Muscle of leg (tissue), 11 donors: ENCODE results near the gene FGGY. TPM values are rescaled to one million over a fixed set of nuclear protein-coding genes. Genes with fewer than 3 reads are reported as not detected.
A peak's percentile ranks its signal among the peaks of the same experiment; 100 is the strongest.

Experiments used
- DNase-seq: peaks from one replicate; pipeline ENCODE4 v3.0.0; 2013
- H3K27ac ChIP-seq: one replicate; pipeline ENCODE4 v1.5.1; 2013; ENCODE audit warnings: mild to moderate bottlenecking, low read length, control low read depth
- H3K27me3 ChIP-seq: one replicate; pipeline ENCODE4 v1.6.1; 2013; ENCODE audit warnings: low read length; ENCODE audit not compliant: control insufficient read depth, insufficient read depth
- H3K36me3 ChIP-seq: one replicate; pipeline ENCODE4 v1.6.1; 2013; ENCODE audit warnings: low read length; ENCODE audit not compliant: control insufficient read depth, insufficient read depth
- H3K4me1 ChIP-seq: one replicate; pipeline ENCODE4 v1.6.1; 2013; ENCODE audit warnings: low read length; ENCODE audit not compliant: control insufficient read depth, insufficient read depth
- H3K4me3 ChIP-seq: one replicate; pipeline ENCODE4 v1.5.1; 2013; ENCODE audit warnings: low read length, control low read depth
- H3K9me3 ChIP-seq: replicated peaks from 2 replicates; pipeline ENCODE4 v1.6.1; 2013; ENCODE audit warnings: low read depth, low read length; ENCODE audit not compliant: control insufficient read depth
- WGBS: methylation state at CpG from one replicate; pipeline ENCODE4 v1.1.5; 2013; ENCODE audit warnings: missing lambda C conversion rate; ENCODE audit not compliant: insufficient coverage; 5-methylcytosine and 5-hydroxymethylcytosine counted together
- polyA plus RNA-seq, 8 donors: library from polyadenylated mRNA; unstranded; fragments of 120-200 nt; gene quantifications; one replicate each; pipeline versions ENCODE4 v1.2.1 to v1.2.3, GENCODE V29; 2013; ENCODE audit warnings: inconsistent platforms in 1 of 8, low replicate concordance in 1 of 8; ENCODE audit not compliant: insufficient read length in 8 of 8, insufficient read depth in 1 of 8
- total RNA-seq: library from RNA; stranded (reverse); fragments of 120-200 nt; gene quantifications from one replicate; pipeline ENCODE4 v1.2.4, GENCODE V29; 2013

The FGGY gene
- total and polyA plus RNA-seq, 9 donors = 8.0 to 23.7 (median 12.7) TPM

- no peaks in the 10 kb centered on the region for H3K27me3 ChIP-seq
- no peaks in the 10 kb centered on the region for H3K36me3 ChIP-seq
- DNase-seq = no peak
- no peak overlapping the region for H3K27ac ChIP-seq
- WGBS = no CpG with 5 or more reads among the region's 3 CpGs
- H3K9me3 ChIP-seq = no peaks in the 10 kb centered on the region
- no peak overlapping the region for H3K4me3 ChIP-seq
- peaks cover 41% of the 10 kb centered on the region for H3K4me1 ChIP-seq
Observed at GRCh38 chr1:59431566-59432294, 134.8 kb downstream of the FGGY start.

- H3K36me3 ChIP-seq = no peaks in the 10 kb centered on the region
- H3K4me3 ChIP-seq = no peak overlapping the region
- H3K9me3 ChIP-seq = no peaks in the 10 kb centered on the region
- H3K27me3 ChIP-seq = no peaks in the 10 kb centered on the region
- peak overlapping the region; percentile 14 for H3K27ac ChIP-seq
- 88% methylated on average over 1 of the region's 6 CpGs for WGBS
- DNase-seq = no peak
- H3K4me1 ChIP-seq = peaks cover 36% of the 10 kb centered on the region
Observed at GRCh38 chr1:59432531-59433439, 135.9 kb downstream of the FGGY start.

- Histone ChIP-seq H3K4me3 (no peak overlapping the region), H3K27ac (peak overlapping the region; percentile 75), H3K4me1 (peaks cover 35% of the 10 kb centered on the region), H3K36me3 (no peaks in the 10 kb centered on the region), H3K27me3 (no peaks in the 10 kb centered on the region), H3K9me3 (no peaks in the 10 kb centered on the region)
- 33% methylated on average over 4 of the region's 6 CpGs for WGBS
- peak; percentile 91 for DNase-seq
Observed at GRCh38 chr1:59433440-59433813, 136.5 kb downstream of the FGGY start.

DNA sequence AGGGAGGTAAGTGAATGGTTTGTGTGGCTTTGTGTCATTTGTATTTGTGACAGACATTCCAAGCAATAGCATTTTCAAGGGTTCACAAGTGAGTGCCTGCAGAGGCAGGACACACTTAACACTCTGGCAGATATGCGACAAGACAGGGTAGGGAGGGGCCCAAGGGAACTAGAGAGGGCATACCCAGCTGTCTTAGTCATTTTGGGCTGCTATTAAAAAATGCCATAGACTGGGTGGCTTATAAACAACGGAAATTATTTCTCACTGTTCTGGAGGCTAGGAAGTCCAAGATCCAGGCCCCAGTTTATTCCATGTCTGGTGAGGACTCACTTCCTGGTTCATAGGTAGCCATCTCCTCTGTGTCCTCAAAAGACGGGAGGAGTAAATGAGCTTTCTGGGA, 137.4 kb downstream of the FGGY start:
- H3K9me3 ChIP-seq = no peaks in the 10 kb centered on the region
- peak overlapping the region; percentile 47 for H3K27ac ChIP-seq
- no peak overlapping the region for H3K4me3 ChIP-seq
- H3K27me3 ChIP-seq = no peaks in the 10 kb centered on the region
- peaks cover 30% of the 10 kb centered on the region for H3K4me1 ChIP-seq
- H3K36me3 ChIP-seq = no peaks in the 10 kb centered on the region
- WGBS = 65% methylated on average over 2 of the region's 3 CpGs
- peak; percentile 58 for DNase-seq

DNA sequence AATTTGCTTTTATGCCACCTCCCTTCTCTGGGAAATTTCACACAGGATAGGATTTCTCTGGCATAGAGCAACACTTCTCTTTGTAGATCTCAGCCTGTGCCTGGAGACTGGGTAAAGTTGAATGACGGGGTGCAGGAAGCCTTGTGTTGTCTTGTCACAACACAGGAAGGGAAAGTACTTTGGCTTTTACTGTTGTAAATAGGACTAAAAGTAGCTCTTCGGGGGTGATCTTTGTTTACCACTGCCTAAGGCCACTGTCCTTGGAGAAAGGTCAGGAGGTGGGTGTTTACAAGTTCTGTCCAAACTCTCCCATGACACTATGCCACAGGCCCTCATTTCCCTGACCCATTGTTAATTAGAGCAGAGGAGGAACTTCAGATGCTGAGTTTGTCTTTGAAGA, 139.7 kb downstream of the FGGY start:
- no peak for DNase-seq
- peaks cover 28% of the 10 kb centered on the region for H3K4me1 ChIP-seq
- no peak overlapping the region for H3K27ac ChIP-seq
- H3K9me3 ChIP-seq = no peaks in the 10 kb centered on the region
- WGBS = 80% methylated on average over 1 of the region's 2 CpGs
- H3K27me3 ChIP-seq = no peaks in the 10 kb centered on the region
- no peaks in the 10 kb centered on the region for H3K36me3 ChIP-seq
- H3K4me3 ChIP-seq = no peak overlapping the region

- DNase-seq = no peak
- Histone ChIP-seq H3K4me1 (peaks cover 25% of the 10 kb centered on the region), H3K36me3 (no peaks in the 10 kb centered on the region), H3K27me3 (no peaks in the 10 kb centered on the region), H3K27ac (no peak overlapping the region), H3K9me3 (no peaks in the 10 kb centered on the region), H3K4me3 (no peak overlapping the region)
- WGBS = 88% methylated on average over 1 of the region's 1 CpG
Observed at GRCh38 chr1:59438058-59438560, 141.2 kb downstream of the FGGY start.

GRCh38 chr1:59442492-59442891, 145.6 kb downstream of the FGGY start:
- H3K4me1 ChIP-seq = peaks cover 8% of the 10 kb centered on the region

DNA sequence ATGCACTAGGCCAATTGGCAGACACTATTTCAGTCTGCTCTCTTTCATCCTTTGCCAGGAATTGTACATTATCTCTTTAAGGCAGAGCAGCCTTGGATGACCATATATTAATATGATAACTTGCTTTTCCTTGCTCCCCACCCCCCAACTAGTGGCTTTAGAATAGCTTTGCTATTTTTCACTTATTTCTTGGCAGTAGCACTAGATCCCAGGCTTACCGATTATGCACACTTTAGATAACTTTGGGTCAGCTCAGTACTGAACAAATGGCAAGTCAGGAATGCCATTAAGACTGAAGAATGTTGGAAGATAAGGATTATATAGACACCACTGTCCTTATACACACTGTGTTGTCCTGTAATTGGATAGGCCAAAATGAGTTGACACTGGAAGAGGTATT, 146.4 kb downstream of the FGGY start:
- no peaks in the 10 kb centered on the region for H3K36me3 ChIP-seq
- no CpG with 5 or more reads among the region's 1 CpG for WGBS
- peak; percentile 63 for DNase-seq
- peaks cover 8% of the 10 kb centered on the region for H3K4me1 ChIP-seq
- H3K4me3 ChIP-seq = no peak overlapping the region
- no peaks in the 10 kb centered on the region for H3K27me3 ChIP-seq
- no peaks in the 10 kb centered on the region for H3K9me3 ChIP-seq
- H3K27ac ChIP-seq = no peak overlapping the region

More at GRCh38 chr1:59442492-59442891, 145.6 kb downstream of the FGGY start:
- WGBS = 69% methylated on average over 2 of the region's 4 CpGs
- Histone ChIP-seq H3K27me3 (no peaks in the 10 kb centered on the region), H3K27ac (no peak overlapping the region), H3K36me3 (no peaks in the 10 kb centered on the region), H3K4me3 (no peak overlapping the region), H3K9me3 (no peaks in the 10 kb centered on the region)
- no peak for DNase-seq

GRCh38 chr1:59444520-59444919, 147.6 kb downstream of the FGGY start:
- WGBS = 90% methylated on average over 2 of the region's 6 CpGs
- Histone ChIP-seq H3K27ac (no peak overlapping the region), H3K27me3 (no peaks in the 10 kb centered on the region), H3K36me3 (no peaks in the 10 kb centered on the region), H3K4me1 (peaks cover 8% of the 10 kb centered on the region), H3K4me3 (no peak overlapping the region), H3K9me3 (no peaks in the 10 kb centered on the region)
- DNase-seq = no peak

DNA sequence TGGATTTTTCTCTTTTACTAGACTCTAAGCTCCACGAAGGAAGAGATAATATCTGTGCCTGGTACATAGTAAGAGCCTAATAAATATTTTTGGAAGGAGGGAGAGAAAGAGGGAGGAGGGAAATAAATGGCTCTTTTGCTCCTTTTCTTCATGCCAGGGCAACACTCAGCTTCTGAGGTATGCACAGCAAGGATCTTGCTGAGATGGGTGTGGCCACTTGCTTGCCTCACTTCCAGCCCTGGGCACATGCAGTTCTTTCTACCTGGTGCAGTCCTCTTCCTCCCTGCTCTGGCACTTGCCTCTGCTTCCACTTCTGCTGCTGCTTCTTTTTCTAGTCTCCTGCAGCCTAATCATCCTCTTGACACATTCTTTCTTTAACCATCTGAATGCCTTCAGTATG, 148.1 kb downstream of the FGGY start:
- Histone ChIP-seq H3K4me3 (no peak overlapping the region), H3K9me3 (no peaks in the 10 kb centered on the region), H3K27me3 (no peaks in the 10 kb centered on the region), H3K36me3 (no peaks in the 10 kb centered on the region), H3K27ac (no peak overlapping the region), H3K4me1 (peaks cover 8% of the 10 kb centered on the region)
- no CpG with 5 or more reads among the region's 1 CpG for WGBS
- DNase-seq = no peak
